CD4-positive, alpha-beta T cell treated with Interleukin-6 for 4 hours (primary cell): Measurements from ENCODE around the gene MS4A18.
"Not testable (repeated sequence)": the region's sequence is repeated elsewhere in the genome, so short reads cannot be mapped to it uniquely, and the experiment has no call there.

Experiments used
- DNase-seq: peaks from one replicate; pipeline ENCODE4 v3.0.0-alpha.2; 2020; ENCODE audit warnings: mixed read lengths

MS4A18 gene

GRCh38 chr11:60724420-60724819 lies at the start of gene MS4A18:
MS4A18 (plus strand) TSS chr11:60724720.
- DNase-seq = no peak

GRCh38 chr11:60678231-60678630 lies 46.3 kb upstream of the MS4A18 start:
- not testable (repeated sequence) for DNase-seq

DNA sequence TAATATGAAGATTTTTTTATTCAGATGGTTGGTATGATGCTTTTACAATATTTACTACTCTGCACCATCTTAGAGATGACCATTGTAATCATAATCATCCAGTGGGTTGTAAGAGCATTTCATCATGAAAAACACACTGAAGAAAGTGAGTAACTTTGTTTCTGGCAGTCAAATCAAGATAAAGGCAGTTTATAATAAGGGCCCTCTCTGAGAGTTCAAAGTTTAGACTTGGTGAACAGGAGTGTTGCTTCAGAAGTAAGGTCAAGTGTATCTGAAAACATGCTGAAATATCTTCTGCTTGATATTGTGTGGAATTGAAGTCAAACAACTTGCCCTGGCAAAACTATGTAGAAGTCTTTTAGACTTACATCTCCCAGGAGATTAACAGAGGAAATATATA lies 44.6 kb upstream of the MS4A18 start:
- DNase-seq = no peak

DNA sequence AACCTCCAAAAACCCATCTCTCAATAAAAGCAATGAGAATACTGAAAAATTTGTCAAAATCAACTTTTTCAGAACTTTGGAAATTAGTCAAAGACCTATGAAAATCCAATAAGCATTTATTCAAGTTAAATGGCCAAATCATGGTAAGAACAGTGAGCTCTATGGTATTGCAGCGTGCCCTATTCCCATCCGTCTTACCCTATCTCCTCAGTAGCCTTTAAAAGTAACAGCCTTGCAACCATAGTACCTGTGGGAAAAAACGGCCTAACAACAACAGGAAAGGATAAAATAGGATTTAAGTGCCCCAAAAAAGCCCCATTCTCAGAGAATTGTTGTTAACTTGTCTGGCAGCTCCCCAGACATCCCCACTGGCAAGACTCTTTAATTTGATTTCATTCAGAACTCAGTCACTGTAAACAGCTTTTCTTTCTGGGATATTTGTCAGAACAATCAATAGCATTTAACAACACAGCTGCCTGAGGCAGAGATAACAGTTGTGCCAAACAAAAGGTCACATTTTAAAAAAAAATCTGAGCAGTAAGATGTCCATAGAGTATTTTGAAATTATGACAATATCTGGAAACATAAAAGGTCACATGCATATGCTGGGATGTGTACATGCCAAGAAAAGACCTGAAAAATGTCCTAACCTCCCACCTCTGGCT lies 43.9 kb upstream of the MS4A18 start:
- no peak for DNase-seq

GRCh38 chr11:60684541-60684848 lies 40.0 kb upstream of the MS4A18 start:
- DNase-seq = not testable (repeated sequence)

- no peak for DNase-seq
Observed at GRCh38 chr11:60691661-60692060, 32.9 kb upstream of the MS4A18 start.

DNA sequence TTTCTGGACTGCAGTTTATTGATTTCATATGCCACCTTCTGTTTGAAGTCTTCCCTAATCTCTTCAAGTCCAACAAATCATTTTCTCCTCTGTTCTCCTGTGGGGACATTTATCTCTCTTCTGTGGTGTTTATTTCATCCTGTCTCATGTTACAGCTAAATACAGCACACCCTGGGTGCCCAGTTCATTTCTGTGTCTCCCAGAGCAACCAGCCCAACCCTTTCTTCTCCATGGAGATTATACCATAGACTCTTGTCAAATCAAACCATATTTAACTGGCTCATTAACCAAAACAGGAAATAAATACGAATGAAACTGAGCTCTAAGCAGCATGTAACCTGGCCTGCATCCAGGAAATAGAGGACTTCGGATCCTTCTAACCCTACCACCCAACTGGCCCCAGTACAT lies 25.2 kb upstream of the MS4A18 start, which contains the start of gene MS4A8:
MS4A8 (plus strand) TSS at position 329 of the 408 bp plus-strand sequence. CDS start 1,249 bp downstream, outside the sequence.
- DNase-seq = no peak

- no peak for DNase-seq
Observed at GRCh38 chr11:60699936-60700335, 24.6 kb upstream of the MS4A18 start.

- DNase-seq = no peak
Observed at GRCh38 chr11:60700689-60701468, 23.6 kb upstream of the MS4A18 start.

- DNase-seq = no peak
Observed at GRCh38 chr11:60701469-60701818, 23.1 kb upstream of the MS4A18 start.

GRCh38 chr11:60703374-60703773 lies 21.1 kb upstream of the MS4A18 start:
- DNase-seq = no peak

- DNase-seq = no peak
Observed at GRCh38 chr11:60705895-60706294, 18.6 kb upstream of the MS4A18 start.

DNA sequence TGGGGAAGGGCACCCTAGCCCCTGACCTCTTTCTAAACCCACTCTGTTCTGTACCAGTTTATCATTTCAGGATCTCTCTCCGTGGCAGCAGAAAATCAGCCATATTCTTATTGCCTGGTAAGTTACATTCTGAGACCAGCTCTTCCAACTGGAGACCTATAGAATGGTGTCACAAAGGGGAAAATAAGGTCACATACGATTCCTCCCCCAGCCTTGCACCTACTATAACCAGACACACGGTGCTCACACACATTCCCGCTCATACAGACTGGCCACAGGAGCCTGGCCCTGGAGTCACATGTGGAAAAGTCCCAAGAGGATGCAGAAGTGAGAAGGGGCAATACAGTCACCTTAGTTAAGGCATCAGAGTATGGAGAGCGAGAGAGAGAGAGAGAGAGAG lies 17.6 kb upstream of the MS4A18 start:
- no peak for DNase-seq

DNA sequence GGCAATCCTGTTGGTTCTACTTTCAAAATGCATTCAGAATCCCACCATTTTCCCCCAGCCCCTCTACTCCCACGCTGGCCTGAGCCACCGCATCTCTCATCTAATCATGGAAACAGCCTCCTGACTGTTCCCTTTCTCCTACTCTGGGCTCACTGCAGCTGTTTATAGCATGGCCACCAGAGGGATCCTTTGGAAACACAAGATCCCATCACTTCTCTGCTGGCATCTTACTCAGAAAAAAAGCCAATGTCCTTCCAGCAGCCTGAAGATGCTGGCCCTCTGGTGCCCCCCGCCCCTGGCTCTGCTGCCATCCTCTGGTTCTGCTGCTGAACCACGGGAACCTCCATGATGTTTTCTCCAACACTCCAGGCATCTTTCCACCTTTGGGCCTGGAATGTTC lies 14.0 kb upstream of the MS4A18 start:
- no peak for DNase-seq

DNA sequence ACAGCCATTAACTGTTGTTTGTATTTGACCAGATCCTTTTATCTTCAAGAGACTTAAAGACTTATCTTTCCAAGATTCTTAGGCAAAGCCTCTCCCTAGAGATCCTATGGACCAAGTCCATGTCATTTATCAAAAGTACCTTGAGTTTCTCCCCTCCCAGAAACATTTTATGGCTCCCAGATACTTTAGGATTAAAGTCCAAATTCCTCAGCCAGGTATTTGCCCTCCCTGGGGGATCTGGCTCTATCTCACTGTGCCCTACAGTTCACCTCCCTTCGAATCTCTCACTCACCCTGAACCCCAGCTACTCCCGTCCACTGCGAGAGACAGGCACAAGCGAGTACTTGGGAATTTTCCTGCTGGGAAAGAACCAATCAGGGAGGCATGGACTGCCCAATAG lies 13.2 kb upstream of the MS4A18 start:
- no peak for DNase-seq

- not testable (repeated sequence) for DNase-seq
Observed at GRCh38 chr11:60713423-60713822, 11.1 kb upstream of the MS4A18 start.

GRCh38 chr11:60717956-60718355 lies 6.6 kb upstream of the MS4A18 start:
- DNase-seq = no peak

GRCh38 chr11:60718524-60719316 lies 5.8 kb upstream of the MS4A18 start:
- DNase-seq = no peak

DNA sequence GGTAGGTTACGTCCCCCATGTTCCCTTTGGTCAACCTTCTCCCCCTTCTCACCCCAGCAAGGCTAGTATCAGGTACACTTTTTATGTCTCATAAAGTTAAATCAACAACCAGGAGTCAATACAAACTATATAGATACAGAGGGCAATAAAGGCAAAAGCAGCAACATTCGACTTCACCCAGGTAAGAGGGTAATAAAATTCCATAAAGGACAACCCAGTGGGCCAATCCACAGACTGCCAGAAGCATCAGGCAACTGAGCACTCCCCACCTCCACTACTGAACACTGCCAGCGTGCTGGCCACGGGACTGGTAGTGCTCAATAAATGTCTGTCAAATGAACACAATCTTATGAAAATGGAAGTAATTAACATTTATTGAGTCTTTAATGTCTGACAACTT lies 5.1 kb upstream of the MS4A18 start:
- no peak for DNase-seq

DNA sequence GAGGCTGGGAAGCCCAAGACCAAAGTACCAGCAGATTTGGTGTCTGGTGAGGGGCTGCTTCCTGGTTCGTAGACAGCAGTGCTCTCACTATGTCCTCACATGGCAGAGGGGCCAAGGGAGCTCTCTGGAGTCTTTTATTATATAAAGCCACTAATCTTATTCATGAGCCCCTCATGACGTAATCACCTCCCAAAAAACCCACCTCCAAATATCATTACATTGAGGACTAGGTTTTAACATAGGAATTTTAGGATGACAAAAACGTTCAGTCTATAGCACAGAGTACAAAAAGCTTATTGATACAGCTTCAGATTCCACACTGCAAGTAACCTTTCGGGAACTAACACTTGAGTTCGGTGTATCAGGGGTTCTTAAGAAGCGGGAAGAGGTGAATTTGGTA lies 4.1 kb upstream of the MS4A18 start:
- DNase-seq = no peak

DNA sequence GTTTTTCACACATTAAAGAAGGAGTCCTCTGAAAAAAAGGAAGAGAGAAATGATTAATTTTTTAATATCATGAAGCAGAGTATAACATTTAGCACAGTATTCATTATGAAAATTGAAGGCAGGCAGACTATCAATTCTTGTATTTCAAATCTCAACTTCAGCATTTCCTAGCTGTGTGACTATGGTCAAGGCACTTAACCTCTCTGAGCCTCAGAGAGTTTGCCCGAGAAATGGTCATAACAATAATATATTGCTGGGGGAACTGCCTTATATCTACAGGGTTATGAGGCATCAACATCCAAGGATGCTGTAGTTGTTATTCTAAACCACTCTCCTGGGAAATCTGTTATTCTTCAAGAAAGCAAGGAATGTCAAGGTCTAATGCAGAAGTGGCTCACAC lies 1.1 kb downstream of the MS4A18 start:
- DNase-seq = no peak

GRCh38 chr11:60731586-60731985 lies 7.1 kb downstream of the MS4A18 start:
- DNase-seq = no peak

GRCh38 chr11:60734279-60734678 lies 9.8 kb downstream of the MS4A18 start:
- DNase-seq = no peak

- no peak for DNase-seq
Observed at GRCh38 chr11:60739114-60739513, 14.6 kb downstream of the MS4A18 start.
